Astrocyte (in vitro differentiated cells and primary cell): ENCODE results near the gene SDE2. TPM values are rescaled to one million over a fixed set of nuclear protein-coding genes. Genes with fewer than 3 reads are reported as not detected.

Experiments used
- DNase-seq: peaks from one replicate; pipeline ENCODE4 v3.0.0-alpha.2; 2010; ENCODE audit warnings: low read depth
- FAIRE-seq: peaks from 2 replicates; lab custom pipeline; 2011; peaks lifted over from hg19 to GRCh38; lab: Jason Lieb, UNC
- H2AFZ ChIP-seq: 2 replicates; pipeline ENCODE4 v1.6.0; 2012; ENCODE audit warnings: low read depth, low read length, inconsistent platforms
- H3K27ac ChIP-seq: 2 replicates; pipeline ENCODE4 v1.5.1; 2011; ENCODE audit warnings: low read depth, low read length, inconsistent platforms
- H3K27me3 ChIP-seq: 2 replicates; pipeline ENCODE4 v1.6.0; 2011; ENCODE audit warnings: low read length, inconsistent platforms; ENCODE audit not compliant: insufficient read depth
- H3K36me3 ChIP-seq: 2 replicates; pipeline ENCODE4 v1.5.1; 2011; ENCODE audit warnings: low read length, inconsistent platforms; ENCODE audit not compliant: insufficient read depth
- H3K4me1 ChIP-seq: 2 replicates; pipeline ENCODE4 v1.5.1; 2011; ENCODE audit warnings: low read length, inconsistent platforms; ENCODE audit not compliant: insufficient read depth
- H3K4me2 ChIP-seq: 2 replicates; pipeline ENCODE4 v1.6.0; 2012; ENCODE audit warnings: low read length, inconsistent platforms
- H3K4me3 ChIP-seq: 2 replicates; pipeline ENCODE4 v1.5.1; 2011; ENCODE audit warnings: low read depth, mild to moderate bottlenecking, low read length, inconsistent platforms; ENCODE audit not compliant: insufficient read depth
- H3K79me2 ChIP-seq: 2 replicates; pipeline ENCODE4 v1.6.0; 2012; ENCODE audit warnings: mild to moderate bottlenecking, low read length, inconsistent platforms; ENCODE audit not compliant: insufficient read depth
- H3K9ac ChIP-seq: 2 replicates; pipeline ENCODE4 v1.6.0; 2012; ENCODE audit warnings: mild to moderate bottlenecking, low read length, inconsistent platforms
- H3K9me3 ChIP-seq: 2 replicates; pipeline ENCODE4 v1.5.1; 2012; ENCODE audit warnings: low read depth, mild to moderate bottlenecking, low read length, inconsistent platforms; ENCODE audit not compliant: insufficient read depth
- H4K20me1 ChIP-seq: 2 replicates; pipeline ENCODE4 v1.6.0; 2012; ENCODE audit warnings: low read length, inconsistent platforms; ENCODE audit not compliant: insufficient read depth
- H3K27ac Mint-ChIP-seq: one replicate; pipeline ENCODE4 v1.8.0; 2021; ENCODE audit warnings: mild to moderate bottlenecking, mixed read lengths; ENCODE audit not compliant: unreplicated experiment
- H3K27me3 Mint-ChIP-seq: one replicate; pipeline ENCODE4 v1.8.0; 2021; ENCODE audit warnings: low read depth, mixed read lengths; ENCODE audit not compliant: unreplicated experiment
- H3K36me3 Mint-ChIP-seq: one replicate; pipeline ENCODE4 v1.8.0; 2021; ENCODE audit warnings: low read depth, mixed read lengths; ENCODE audit not compliant: unreplicated experiment
- H3K4me1 Mint-ChIP-seq: one replicate; pipeline ENCODE4 v1.8.0; 2021; ENCODE audit warnings: low read depth, mixed read lengths; ENCODE audit not compliant: unreplicated experiment
- H3K4me3 Mint-ChIP-seq: one replicate; pipeline ENCODE4 v1.8.0; 2021; ENCODE audit warnings: mild to moderate bottlenecking, moderate library complexity, mixed read lengths; ENCODE audit not compliant: unreplicated experiment
- H3K9me3 Mint-ChIP-seq: one replicate; pipeline ENCODE4 v1.8.0; 2021; ENCODE audit warnings: mild to moderate bottlenecking, mixed read lengths; ENCODE audit not compliant: unreplicated experiment
- CTCF ChIP-seq: IDR thresholded peaks from 2 replicates; pipeline ENCODE4 v1.5.1; 2011; ENCODE audit warnings: low read depth, mild to moderate bottlenecking, inconsistent platforms, low read length, moderate library complexity; ENCODE audit not compliant: insufficient read depth
- EZH2 ChIP-seq: IDR thresholded peaks from 2 replicates; pipeline ENCODE4 v1.6.1; 2012; ENCODE audit warnings: mild to moderate bottlenecking, low read length, inconsistent platforms; ENCODE audit not compliant: insufficient read depth
- total RNA-seq: library from RNA; stranded (reverse); gene quantifications from 2 replicates; pipeline ENCODE4 v1.2.1, GENCODE V29; 2021

Gene SDE2
- total RNA-seq, 1 donor from 2014 or later: 25.3 TPM

DNA sequence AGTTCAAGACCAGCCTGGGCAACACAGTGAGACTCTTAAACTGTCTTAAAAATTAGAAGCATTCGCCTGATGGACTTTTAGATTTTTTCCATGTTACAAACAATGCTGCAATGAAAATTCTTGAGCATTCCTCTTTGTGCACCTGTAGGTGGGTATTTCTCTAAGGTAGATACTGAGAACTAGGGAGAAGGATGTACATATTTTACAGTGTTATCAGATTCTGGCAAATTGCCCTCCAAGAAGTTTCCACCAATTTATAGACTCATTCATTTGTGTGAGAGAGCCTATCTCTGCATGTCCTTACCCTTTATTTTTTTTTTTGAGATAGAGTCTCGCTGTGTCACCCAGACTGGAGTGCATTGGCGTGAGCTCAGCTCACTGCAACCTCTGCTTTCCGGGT, 45.8 kb downstream of the SDE2 start:
- no peak overlapping the region for H2AFZ ChIP-seq
- no peaks in the 10 kb centered on the region for H3K79me2 ChIP-seq
- H3K27me3 ChIP-seq: peaks cover 18% of the 10 kb centered on the region
- Mint-ChIP-seq H3K4me3 (no peak overlapping the region), H3K27ac (no peak overlapping the region), H3K9me3 (no peaks in the 10 kb centered on the region), H3K36me3 (no peaks in the 10 kb centered on the region), H3K4me1 (no peaks in the 10 kb centered on the region), H3K27me3 (peaks cover 21% of the 10 kb centered on the region)
- no peak overlapping the region for H3K4me2 ChIP-seq
- no peak overlapping the region for H3K27ac ChIP-seq
- H4K20me1 ChIP-seq: no peaks in the 10 kb centered on the region
- H3K4me1 ChIP-seq: no peaks in the 10 kb centered on the region
- H3K9me3 ChIP-seq: no peaks in the 10 kb centered on the region
- no peak for FAIRE-seq
- TF ChIP-seq EZH2: no peak
- TF ChIP-seq CTCF: no peak
- no peak overlapping the region for H3K9ac ChIP-seq
- no peak for DNase-seq
- H3K4me3 ChIP-seq: no peak overlapping the region
- H3K36me3 ChIP-seq: no peaks in the 10 kb centered on the region

DNA sequence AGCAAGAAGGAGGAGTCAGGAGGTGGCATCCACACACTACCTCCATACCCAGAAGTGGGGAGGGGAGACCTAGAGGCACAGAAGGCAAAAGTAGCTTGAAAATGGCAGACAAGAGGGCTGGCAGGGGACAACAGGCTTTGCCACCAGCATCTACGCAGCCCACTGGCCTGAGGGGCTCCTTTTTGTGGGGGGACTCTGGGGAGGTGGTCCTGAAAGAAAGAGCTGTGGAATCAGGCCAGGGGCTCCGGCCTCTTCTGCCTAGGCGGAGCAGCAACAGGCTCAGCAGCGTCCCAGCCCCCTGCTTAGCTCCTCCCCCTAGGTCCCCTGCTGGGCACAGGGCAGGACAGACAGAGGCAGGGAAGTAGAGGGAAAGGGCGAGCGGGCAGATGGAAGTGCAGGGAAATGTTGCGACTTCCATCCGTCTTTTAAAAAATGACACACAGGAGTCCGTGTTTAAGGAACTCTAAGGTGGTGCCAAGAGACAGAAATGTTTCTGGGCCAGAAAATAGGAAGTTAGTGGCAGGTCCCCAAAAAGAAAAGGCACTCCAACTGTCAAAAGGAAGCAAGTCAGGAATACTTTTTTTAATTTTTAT, 48.1 kb downstream of the SDE2 start:
- no peak overlapping the region for H3K27ac Mint-ChIP-seq
- no peak overlapping the region for H3K4me3 Mint-ChIP-seq
- DNase-seq (no peak), FAIRE-seq (no peak)
- no peak for TF ChIP-seq EZH2
- TF ChIP-seq CTCF: no peak
- no peaks in the 10 kb centered on the region for H3K9me3 ChIP-seq
- no peaks in the 10 kb centered on the region for H4K20me1 ChIP-seq
- H3K9ac ChIP-seq: no peak overlapping the region
- no peaks in the 10 kb centered on the region for H3K36me3 Mint-ChIP-seq
- H3K4me1 ChIP-seq: no peaks in the 10 kb centered on the region
- H3K27ac ChIP-seq: no peak overlapping the region
- no peak overlapping the region for H3K4me2 ChIP-seq
- H3K4me3 ChIP-seq: no peak overlapping the region
- peaks cover 35% of the 10 kb centered on the region for H3K27me3 Mint-ChIP-seq
- peaks cover 24% of the 10 kb centered on the region for H3K27me3 ChIP-seq
- no peaks in the 10 kb centered on the region for H3K36me3 ChIP-seq
- H3K9me3 Mint-ChIP-seq: no peaks in the 10 kb centered on the region
- H3K79me2 ChIP-seq: no peaks in the 10 kb centered on the region
- H3K4me1 Mint-ChIP-seq: peaks cover under 1% of the 10 kb centered on the region
- no peak overlapping the region for H2AFZ ChIP-seq

DNA sequence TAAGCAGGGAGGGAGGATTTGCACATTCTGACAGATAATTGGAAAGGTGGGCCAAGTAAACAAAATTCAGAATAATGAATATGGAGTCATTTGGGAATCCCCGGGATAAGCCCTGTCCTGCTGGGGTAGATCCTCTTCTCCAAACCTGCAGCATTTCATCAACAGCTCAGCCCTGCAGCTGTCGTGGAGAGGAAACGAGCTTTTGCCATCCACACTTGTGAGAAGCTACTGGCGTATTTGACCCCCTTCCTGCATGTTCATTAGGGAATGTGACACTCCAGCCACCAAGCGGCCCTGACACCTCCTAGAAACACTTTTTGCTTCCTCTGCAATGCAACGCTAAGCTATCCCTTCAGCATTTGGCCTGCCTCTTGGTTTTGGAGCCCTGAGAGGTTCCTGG, 50.1 kb downstream of the SDE2 start:
- Mint-ChIP-seq H3K27me3 (peaks cover 40% of the 10 kb centered on the region), H3K4me3 (no peak overlapping the region), H3K9me3 (peaks cover 1% of the 10 kb centered on the region), H3K27ac (no peak overlapping the region), H3K4me1 (peaks cover 4% of the 10 kb centered on the region), H3K36me3 (no peaks in the 10 kb centered on the region)
- no peak overlapping the region for H2AFZ ChIP-seq
- no peak overlapping the region for H3K9ac ChIP-seq
- TF ChIP-seq CTCF: no peak
- no peak for TF ChIP-seq EZH2
- no peak overlapping the region for H3K27ac ChIP-seq
- DNase-seq (no peak), FAIRE-seq (no peak)
- no peaks in the 10 kb centered on the region for H3K9me3 ChIP-seq
- peaks cover 19% of the 10 kb centered on the region for H3K27me3 ChIP-seq
- no peak overlapping the region for H3K4me3 ChIP-seq
- no peak overlapping the region for H3K4me2 ChIP-seq
- no peaks in the 10 kb centered on the region for H3K36me3 ChIP-seq
- H4K20me1 ChIP-seq: no peaks in the 10 kb centered on the region
- H3K79me2 ChIP-seq: no peaks in the 10 kb centered on the region
- H3K4me1 ChIP-seq: no peaks in the 10 kb centered on the region
